Astrocyte of the cerebellum (primary cell): ENCODE data around the gene MGAT5.

Experiments
- DNase-seq: peaks from one replicate; pipeline ENCODE4 v3.0.0-alpha.2; 2011; ENCODE audit warnings: low read depth
- H3K4me3 ChIP-seq: 2 replicates; pipeline ENCODE4 v1.5.1; 2011; ENCODE audit warnings: mild to moderate bottlenecking, low read depth, low read length, moderate library complexity
- in situ Hi-C: cut with HindIII; loops from 2 replicates; pipeline ENCODE4 v1.10.0; 2017; ENCODE audit warnings: low sequenced_read_pairs
- TF ChIP-seq, protein P1 (sequence below): IDR thresholded peaks from 2 replicates; pipeline ENCODE4 v1.5.1; 2012; ENCODE audit warnings: low read length, low read depth, moderate library complexity, mild to moderate bottlenecking; ENCODE audit errors: missing control alignments

MGAT5 gene

DNA sequence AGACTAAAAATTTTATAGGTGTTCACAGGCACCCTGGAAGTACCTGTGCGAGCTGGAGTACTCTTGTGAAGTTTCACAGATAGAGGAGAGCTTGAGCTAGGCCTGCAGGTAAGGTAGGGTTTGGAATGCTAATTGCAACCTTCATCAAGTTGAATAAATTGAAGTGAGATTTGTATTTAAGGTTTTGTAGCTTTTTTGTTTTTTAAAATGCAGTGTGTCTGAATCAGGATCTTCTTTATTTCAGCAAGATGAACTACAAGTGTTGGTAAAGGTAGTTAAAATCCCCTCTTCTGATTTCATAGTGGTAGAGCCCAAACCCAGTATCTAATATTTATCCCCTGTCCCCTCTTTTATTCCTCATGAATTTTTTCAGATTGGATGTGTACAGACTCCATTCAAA is 45.5 kb downstream of the MGAT5 start:
- H3K4me3 ChIP-seq = no peak overlapping the region
- TF ChIP-seq, protein P1, sequence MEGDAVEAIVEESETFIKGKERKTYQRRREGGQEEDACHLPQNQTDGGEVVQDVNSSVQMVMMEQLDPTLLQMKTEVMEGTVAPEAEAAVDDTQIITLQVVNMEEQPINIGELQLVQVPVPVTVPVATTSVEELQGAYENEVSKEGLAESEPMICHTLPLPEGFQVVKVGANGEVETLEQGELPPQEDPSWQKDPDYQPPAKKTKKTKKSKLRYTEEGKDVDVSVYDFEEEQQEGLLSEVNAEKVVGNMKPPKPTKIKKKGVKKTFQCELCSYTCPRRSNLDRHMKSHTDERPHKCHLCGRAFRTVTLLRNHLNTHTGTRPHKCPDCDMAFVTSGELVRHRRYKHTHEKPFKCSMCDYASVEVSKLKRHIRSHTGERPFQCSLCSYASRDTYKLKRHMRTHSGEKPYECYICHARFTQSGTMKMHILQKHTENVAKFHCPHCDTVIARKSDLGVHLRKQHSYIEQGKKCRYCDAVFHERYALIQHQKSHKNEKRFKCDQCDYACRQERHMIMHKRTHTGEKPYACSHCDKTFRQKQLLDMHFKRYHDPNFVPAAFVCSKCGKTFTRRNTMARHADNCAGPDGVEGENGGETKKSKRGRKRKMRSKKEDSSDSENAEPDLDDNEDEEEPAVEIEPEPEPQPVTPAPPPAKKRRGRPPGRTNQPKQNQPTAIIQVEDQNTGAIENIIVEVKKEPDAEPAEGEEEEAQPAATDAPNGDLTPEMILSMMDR = no peak
- no peak for DNase-seq
- in situ Hi-C loops = no loop called here

DNA sequence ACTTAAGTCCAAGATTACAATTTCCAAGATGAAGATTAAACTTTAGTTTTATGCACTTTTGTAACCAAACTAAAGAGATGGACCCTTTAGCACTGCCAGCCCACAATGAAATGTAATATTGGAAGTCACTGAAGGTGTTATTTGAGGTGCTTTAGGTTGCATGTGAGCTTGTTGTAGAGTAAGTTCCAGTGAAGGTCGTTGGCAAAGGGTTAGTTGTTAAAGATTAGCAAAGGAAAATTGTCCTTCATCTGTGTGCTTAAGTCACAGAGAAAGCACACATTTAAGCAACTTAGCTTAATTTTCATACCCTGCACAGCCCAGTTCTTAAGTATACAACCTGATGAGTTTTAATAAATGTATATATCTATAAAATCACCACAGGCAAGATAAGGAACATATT is 46.7 kb downstream of the MGAT5 start:
- TF ChIP-seq, protein P1 = no peak
- H3K4me3 ChIP-seq = no peak overlapping the region
- no peak for DNase-seq
- in situ Hi-C loops = no loop called here

DNA sequence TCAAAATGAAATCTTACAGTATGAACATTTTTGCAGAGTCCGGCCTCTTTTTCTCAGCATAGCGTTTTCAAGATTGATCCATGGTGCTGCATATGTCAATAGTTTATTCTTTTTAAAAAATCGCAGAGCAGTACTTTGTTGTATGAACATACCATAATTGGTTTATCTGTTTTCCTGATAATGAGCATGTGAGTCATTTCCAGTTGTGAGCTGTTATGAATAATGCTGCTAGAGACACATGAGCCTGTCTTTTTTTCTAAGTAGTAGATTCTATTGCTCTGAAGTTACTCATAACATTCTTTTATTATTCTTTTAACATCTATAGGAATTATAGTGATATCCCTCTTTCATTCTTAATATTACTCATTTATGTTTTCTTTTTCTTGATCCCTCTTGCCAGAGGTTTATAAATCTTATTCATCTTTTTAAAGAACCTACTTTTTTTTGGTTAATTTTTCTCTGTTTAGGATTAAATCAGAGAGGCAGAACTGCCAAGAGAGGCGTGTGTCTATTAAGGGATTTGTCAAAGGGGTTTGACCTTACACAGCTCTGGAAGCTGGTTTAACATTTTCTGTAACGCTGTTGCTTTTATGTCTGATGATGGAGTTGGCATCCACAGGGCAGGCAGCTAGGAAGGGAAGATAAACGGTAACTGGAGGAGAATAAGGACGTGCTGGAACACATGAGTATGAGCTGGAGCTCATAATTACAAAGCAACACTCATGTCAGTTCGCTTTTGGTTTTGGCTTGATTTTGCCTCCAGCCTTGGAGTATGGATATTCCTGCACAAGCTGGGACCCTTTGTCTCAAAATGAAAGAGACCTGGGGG is 47.4 kb downstream of the MGAT5 start:
- no peak for DNase-seq
- TF ChIP-seq, protein P1 = no peak
- in situ Hi-C loops = no loop called here
- no peak overlapping the region for H3K4me3 ChIP-seq

DNA sequence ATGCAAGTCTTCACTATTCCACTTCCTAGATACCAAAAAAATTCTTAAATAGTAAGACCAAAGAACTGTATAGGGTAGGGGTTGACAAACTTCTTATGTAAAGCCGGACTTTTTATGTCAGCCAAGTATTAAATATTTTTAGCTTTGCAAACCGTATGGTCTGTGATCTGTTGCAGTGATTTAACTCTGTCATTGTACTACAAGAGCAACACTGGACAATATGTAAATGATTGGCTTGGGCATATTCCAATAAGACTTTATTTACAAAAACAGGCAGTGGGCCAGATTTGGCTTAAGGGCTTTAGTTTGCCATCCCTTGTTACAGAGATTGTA is 48.0 kb downstream of the MGAT5 start:
- in situ Hi-C loops = no loop called here
- no peak for DNase-seq
- no peak overlapping the region for H3K4me3 ChIP-seq
- TF ChIP-seq, protein P1 = no peak

DNA sequence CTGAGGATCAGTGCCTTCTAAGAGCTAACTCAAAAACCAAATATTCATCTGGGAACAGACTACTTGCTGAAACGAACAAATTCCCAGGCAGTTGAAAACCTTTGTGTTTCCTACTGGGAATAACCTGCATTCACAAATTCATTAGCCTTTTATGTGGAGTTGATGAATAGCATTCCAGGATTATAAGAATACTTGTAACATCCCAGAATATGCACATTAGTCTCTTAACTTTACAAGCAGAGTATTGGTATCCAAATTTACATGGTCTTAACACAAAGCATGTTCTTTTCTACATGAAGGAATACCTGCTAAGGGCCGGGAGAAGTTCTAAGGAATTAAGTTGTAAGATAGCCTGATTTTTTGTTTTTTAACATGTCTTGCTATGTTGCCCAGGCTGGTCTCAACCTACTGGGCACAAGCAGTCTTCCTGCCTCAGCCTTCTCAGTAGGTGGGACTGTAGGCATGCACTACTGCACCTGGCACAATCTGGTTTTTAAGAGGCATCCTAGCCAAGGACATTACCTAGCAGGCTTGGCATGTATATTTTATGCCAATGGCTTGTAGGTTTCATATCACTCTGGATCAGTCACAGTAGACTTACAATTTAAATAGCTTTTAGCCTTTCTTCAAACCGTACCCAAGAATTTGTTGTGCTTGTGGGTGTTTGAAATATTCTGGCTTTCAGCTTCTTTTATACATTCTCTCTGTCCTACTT is 50.7 kb downstream of the MGAT5 start:
- in situ Hi-C loops = no loop called here
- H3K4me3 ChIP-seq = no peak overlapping the region
- DNase-seq = no peak
- TF ChIP-seq, protein P1 = no peak

DNA sequence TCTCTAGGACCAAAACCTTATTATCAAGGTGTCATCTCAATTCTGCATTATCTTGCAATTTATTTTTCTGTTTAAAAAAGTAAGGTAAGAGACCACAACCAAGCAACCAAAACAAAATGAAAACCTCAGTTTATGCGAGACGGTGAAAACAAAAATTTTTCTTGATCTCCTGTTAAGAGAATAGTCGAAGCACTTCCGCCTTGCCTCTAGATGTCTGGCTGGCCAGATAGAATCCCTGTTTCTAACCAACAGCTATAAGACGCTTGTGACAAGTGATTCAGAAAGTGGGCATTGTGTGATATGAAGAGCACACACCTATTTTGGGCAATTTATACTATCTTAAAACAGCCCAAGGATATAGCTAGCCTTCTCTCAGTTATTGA is 51.2 kb downstream of the MGAT5 start:
- TF ChIP-seq, protein P1 = no peak
- DNase-seq = no peak
- no peak overlapping the region for H3K4me3 ChIP-seq
- in situ Hi-C loops = no loop called here
